NCI-H146 treated with DMSO at 0.1 percent for 48 hours (cell line): ENCODE measurements around the gene INS.

Source experiments
- DNase-seq: peaks from one replicate; lab custom pipeline; 2025; ENCODE audit not compliant: unreplicated experiment; lab: John Stamatoyannopoulos, UW

Gene INS

GRCh38 chr11:2121227-2122130, 39.5 kb downstream of the INS start:
- no peak for DNase-seq

- no peak for DNase-seq
These were observed 40.5 kb downstream of the INS start for GRCh38 chr11:2120359-2121100.

GRCh38 chr11:2118677-2119076, 42.3 kb downstream of the INS start:
- DNase-seq: no peak

- DNase-seq: no peak
These were observed 44.3 kb downstream of the INS start for GRCh38 chr11:2116680-2117079.

GRCh38 chr11:2115308-2115707, 45.7 kb downstream of the INS start:
- DNase-seq: no peak

- DNase-seq: no peak
These were observed 46.4 kb downstream of the INS start for GRCh38 chr11:2114430-2115241.

- no peak for DNase-seq
These were observed 47.2 kb downstream of the INS start for GRCh38 chr11:2113776-2114175.

GRCh38 chr11:2110521-2110920, 50.5 kb downstream of the INS start:
- DNase-seq: no peak
